Lower leg skin (tissue), 4 donors: ENCODE measurements around the gene CDK11A. TPM values are rescaled to one million over a fixed set of nuclear protein-coding genes. Genes with fewer than 3 reads are reported as not detected.
"Not testable (repeated sequence)": the region's sequence is repeated elsewhere in the genome, so short reads cannot be mapped to it uniquely, and the experiment has no call there.

Experiments
- DNase-seq, 2 donors: peaks; one replicate each; pipeline ENCODE4 v3.0.0-alpha.2; 2019; ENCODE audit warnings: low spot score in 2 of 2
- H3K4me3 ChIP-seq: fragments of 200-600 bp; sonication (generic); 2 replicates; pipeline ENCODE4 v1.5.1; 2017; ENCODE audit warnings: mild to moderate bottlenecking, low read depth; ENCODE audit not compliant: poor library complexity, severe bottlenecking
- CTCF ChIP-seq, 3 donors: fragments of 450-650 bp; IDR thresholded peaks; one replicate each; pipeline ENCODE4 v1.5.1; 2016; ENCODE audit warnings: antibody characterized with exemption in 3 of 3, mild to moderate bottlenecking in 3 of 3, moderate library complexity in 2 of 3
- POLR2A ChIP-seq, 2 donors: fragments of 450-650 bp; IDR thresholded peaks; one replicate each; pipeline ENCODE4 v1.6.1; 2016 to 2017; ENCODE audit warnings: antibody characterized with exemption in 2 of 2, mild to moderate bottlenecking in 1 of 2, moderate library complexity in 1 of 2
- WGBS, 2 donors: methylation state at CpG; one replicate each; pipeline ENCODE4 v1.1.5; 2018; 5-methylcytosine and 5-hydroxymethylcytosine counted together
- intact Hi-C: fragments of 100-400 bp; cut with DNase I; formaldehyde crosslinking; loops from one replicate; pipeline ENCODE4 v1.15.0; 2023; ENCODE audit warnings: low total_unique reads
- total RNA-seq, 4 donors: library from RNA; depleted of rRNA; stranded (reverse); fragments of >200 nt; gene quantifications; one replicate each; pipeline ENCODE4 v1.1.0, GENCODE V29; 2016

Gene CDK11A
- total RNA-seq, 4 donors from 2014 or later: 18.1 to 56.9 (median 27.7) TPM

- no peak overlapping the region for H3K4me3 ChIP-seq
- no peak for DNase-seq
- intact Hi-C loops: loop anchor here (10.0 kb wide), 1 partner anchor 149 kb away; no protein-coding TSS in a partner anchor
- TF ChIP-seq CTCF (IDR thresholded peaks at IDR 0.05) (no peak), POLR2A (IDR thresholded peaks at IDR 0.05) (no peak)
- WGBS, 2 donors: 87 to 91% methylated on average over 19 of the region's 19 CpGs
Observed at GRCh38 chr1:1755426-1755825, 31.3 kb upstream of the CDK11A start.

DNA sequence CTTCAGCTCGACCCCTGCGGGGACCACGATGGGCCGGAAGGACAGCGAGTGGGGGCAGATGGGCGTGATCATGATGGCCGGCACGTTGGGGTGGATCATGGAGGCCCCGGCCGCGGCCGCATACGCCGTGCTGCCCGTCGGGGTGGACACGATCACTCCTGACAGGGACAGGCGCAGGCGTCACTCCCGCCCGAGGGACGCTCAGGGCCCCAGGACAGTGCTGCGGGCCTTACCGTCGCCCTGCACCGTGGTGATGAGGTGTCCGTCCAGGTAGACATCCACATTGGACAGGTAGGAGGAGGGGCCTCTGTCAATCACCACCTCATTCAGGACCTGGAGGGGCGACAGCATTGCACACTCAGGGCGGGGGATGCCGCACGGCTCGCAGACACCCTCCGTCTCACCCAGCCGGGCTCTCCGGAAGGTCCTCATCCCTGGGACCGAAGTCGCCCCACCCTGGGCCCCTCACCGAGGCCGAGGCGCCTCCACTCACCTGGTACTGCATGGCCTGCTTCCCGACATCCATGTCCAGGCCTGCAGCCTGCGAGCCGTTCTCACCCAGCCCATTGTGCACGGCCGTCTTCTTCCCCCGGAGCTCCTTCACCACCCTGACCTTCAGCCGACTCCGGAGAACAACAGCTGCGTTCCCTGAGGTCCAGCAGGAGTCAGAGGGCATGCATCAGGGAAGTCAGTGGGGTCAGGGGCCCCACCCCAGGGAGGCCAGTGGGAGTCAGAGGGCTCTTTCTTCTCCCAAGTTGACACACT lies 30.1 kb upstream of the CDK11A start:
- DNase-seq: no peak

DNA sequence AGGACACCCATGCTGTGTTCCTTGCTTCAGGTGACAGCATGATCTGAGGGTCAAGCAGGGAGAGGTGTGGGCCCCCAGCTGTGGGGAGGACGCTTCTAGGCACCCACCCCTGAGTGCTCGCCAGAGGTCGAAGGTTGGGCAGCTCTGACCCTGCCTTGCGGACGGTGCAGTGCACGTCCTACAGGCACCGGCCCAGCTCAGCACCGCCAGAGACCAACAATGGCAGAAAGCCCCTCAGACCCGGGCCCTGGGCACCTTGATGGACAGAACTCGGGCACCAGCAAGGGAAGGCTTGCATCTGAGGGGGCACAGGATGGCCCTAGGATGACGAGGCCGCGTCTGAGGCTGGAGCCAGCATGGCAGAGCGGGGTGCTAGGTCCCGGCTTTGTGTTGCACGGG lies 29.4 kb upstream of the CDK11A start:
- no peak for TF ChIP-seq CTCF (IDR thresholded peaks at IDR 0.05)
- no peak for TF ChIP-seq POLR2A (IDR thresholded peaks at IDR 0.05)
- intact Hi-C loops: loop anchor here (10.0 kb wide), 1 partner anchor 151 kb away; no protein-coding TSS in a partner anchor
- H3K4me3 ChIP-seq: no peak overlapping the region
- no peak for DNase-seq
- WGBS, 2 donors: 82 to 89% methylated on average over 6 to 15 of the region's 16 CpGs

More for the DNA sequence above, 30.1 kb upstream of the CDK11A start:
- no peak overlapping the region for H3K4me3 ChIP-seq
- TF ChIP-seq CTCF (IDR thresholded peaks at IDR 0.05) (no peak), POLR2A (IDR thresholded peaks at IDR 0.05) (no peak)
- 88 to 91% methylated on average over 29 to 36 of the region's 49 CpGs for WGBS, 2 donors
- intact Hi-C loops: loop anchor here (10.0 kb wide), 1 partner anchor 151 kb away; no protein-coding TSS in a partner anchor

DNA sequence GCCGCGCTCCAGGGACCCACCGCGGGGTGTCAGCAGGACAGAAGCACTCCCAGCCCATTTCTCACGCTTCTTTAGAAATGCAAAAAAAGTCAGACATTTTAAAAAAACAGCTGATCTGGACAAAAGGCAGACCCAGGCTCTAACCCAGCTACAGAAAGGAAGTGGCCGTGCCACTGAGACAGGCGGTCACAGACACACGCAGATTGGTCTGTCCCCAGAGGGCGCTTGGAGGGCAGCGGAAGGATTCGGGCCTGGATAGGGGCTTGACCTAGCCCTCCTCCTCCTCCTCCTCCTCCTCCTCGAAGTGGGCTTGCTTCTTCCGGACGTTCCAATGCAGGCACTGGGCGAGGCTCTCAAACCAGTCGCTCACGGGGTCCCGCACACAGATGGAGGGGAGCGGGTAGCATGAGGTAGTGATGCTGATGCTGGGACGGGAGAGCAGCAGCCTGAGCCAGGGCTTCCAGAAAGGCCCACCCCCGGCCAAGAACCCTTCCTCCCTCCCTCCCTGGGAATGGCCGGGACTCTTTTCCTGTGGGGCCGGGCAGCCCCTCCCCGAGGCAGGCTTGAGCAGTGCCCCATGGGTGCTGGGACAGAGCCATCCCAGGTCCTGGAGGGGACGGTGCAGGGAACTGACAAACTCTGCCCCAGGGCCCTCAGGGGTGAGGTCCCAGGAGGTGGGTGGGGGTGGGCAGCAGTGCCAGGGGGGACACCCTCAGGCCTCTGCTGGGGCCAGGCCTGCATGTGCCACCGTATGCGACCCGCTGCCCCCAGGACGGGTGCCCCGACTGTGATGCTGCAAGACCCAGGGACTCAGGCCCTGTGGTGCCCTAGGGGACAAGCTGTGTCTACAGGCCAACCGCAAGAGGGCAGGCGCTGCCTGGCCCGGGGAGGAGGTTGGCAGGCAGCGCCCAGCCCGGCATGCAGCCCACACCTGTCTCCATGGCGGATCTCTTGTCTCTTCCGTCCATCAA lies 28.8 kb upstream of the CDK11A start:
- no peak for DNase-seq
- no peak overlapping the region for H3K4me3 ChIP-seq
- WGBS, 2 donors: 77 to 86% methylated on average over 25 to 36 of the region's 37 CpGs
- TF ChIP-seq POLR2A (IDR thresholded peaks at IDR 0.05) (no peak), CTCF (IDR thresholded peaks at IDR 0.05) (no peak)
- intact Hi-C loops: loop anchor here (10.0 kb wide), 1 partner anchor 152 kb away; no protein-coding TSS in a partner anchor

GRCh38 chr1:1752190-1752589 lies 28.0 kb upstream of the CDK11A start:
- intact Hi-C loops: loop anchor here (10.0 kb wide), 1 partner anchor 153 kb away; no protein-coding TSS in a partner anchor
- 89 to 91% methylated on average over 11 of the region's 11 CpGs for WGBS, 2 donors
- TF ChIP-seq POLR2A (IDR thresholded peaks at IDR 0.05) (no peak), CTCF (IDR thresholded peaks at IDR 0.05) (no peak)

DNA sequence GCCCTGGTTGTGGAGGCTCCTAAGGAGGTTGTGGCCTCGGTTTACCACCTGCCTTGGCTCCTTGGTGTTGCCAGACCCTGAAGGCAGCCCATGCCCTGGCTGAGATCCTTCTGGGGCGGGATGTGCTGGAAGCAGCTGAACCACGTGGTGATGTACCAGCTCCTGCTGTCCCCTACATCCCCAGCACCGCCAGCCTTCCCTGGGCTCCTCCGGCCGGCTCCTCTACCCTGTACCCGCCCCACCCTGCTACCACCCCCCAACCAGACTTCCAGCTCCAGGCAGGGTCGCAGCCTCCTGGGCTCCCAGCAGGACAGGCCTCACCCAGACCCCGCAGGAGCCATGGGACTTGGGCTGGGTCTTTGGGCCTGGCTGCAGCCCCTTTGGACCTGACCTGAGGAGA lies 25.8 kb upstream of the CDK11A start:
- 77 to 80% methylated on average over 5 to 7 of the region's 9 CpGs for WGBS, 2 donors
- intact Hi-C loops: loop anchor here (10.0 kb wide), 1 partner anchor 155 kb away; no protein-coding TSS in a partner anchor
- DNase-seq, H3K4me3 ChIP-seq: not testable (repeated sequence)

More at GRCh38 chr1:1752190-1752589, 28.0 kb upstream of the CDK11A start:
- DNase-seq: no peak
- no peak overlapping the region for H3K4me3 ChIP-seq
